Panc1 (cell line): ENCODE results near the gene NANOS2.
A peak's percentile ranks its signal among the peaks of the same experiment; 100 is the strongest.

Source experiments
- POLR2AphosphoS5 ChIP-seq: IDR thresholded peaks from 2 replicates; pipeline ENCODE4 v1.6.1; 2012; ENCODE audit warnings: mild to moderate bottlenecking, low read depth, low read length, moderate library complexity
- SIN3A ChIP-seq: IDR thresholded peaks from 2 replicates; pipeline ENCODE4 v1.6.1; 2012; ENCODE audit warnings: low read depth, mild to moderate bottlenecking, low read length, moderate library complexity, borderline replicate concordance; ENCODE audit not compliant: insufficient read depth
- TCF7L2 ChIP-seq: IDR thresholded peaks from 2 replicates; pipeline ENCODE4 v1.6.1; 2011; ENCODE audit warnings: mild to moderate bottlenecking, low read depth, low read length, inconsistent platforms
- TF ChIP-seq, protein P1 (sequence below): fragments of 450-650 bp; IDR thresholded peaks from 2 replicates; pipeline ENCODE4 v1.5.1; 2017; ENCODE audit warnings: mild to moderate bottlenecking
- TF ChIP-seq, protein P2 (sequence below), 2 experiments: IDR thresholded peaks; 2 replicates each; pipeline ENCODE4 v1.6.1; 2011 to 2012; ENCODE audit warnings: low read depth in 2 of 2, control low read depth in 1 of 2, low read length in 1 of 2, mild to moderate bottlenecking in 1 of 2, moderate library complexity in 1 of 2; ENCODE audit not compliant: insufficient read depth in 1 of 2

DNA sequence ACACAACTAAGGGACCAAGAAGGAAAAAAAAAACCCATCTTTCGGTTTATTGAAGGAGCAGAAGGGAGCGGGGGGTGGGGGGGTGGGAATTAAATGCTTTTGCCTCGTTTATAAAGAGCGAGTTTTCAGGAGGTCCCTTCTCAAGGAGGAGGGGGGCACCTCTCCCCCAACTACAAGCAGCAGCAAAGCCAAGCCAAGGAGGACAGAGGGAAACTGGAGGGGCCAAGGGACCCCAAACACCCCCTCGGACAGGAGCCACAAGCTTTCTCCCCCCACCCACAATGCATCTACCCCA, 31.0 kb downstream of the NANOS2 start:
- TF ChIP-seq POLR2AphosphoS5 (no peak), SIN3A (no peak), TCF7L2 (no peak)
- TF ChIP-seq, protein P1, sequence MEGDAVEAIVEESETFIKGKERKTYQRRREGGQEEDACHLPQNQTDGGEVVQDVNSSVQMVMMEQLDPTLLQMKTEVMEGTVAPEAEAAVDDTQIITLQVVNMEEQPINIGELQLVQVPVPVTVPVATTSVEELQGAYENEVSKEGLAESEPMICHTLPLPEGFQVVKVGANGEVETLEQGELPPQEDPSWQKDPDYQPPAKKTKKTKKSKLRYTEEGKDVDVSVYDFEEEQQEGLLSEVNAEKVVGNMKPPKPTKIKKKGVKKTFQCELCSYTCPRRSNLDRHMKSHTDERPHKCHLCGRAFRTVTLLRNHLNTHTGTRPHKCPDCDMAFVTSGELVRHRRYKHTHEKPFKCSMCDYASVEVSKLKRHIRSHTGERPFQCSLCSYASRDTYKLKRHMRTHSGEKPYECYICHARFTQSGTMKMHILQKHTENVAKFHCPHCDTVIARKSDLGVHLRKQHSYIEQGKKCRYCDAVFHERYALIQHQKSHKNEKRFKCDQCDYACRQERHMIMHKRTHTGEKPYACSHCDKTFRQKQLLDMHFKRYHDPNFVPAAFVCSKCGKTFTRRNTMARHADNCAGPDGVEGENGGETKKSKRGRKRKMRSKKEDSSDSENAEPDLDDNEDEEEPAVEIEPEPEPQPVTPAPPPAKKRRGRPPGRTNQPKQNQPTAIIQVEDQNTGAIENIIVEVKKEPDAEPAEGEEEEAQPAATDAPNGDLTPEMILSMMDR = peak; percentile 4
- TF ChIP-seq, protein P2, sequence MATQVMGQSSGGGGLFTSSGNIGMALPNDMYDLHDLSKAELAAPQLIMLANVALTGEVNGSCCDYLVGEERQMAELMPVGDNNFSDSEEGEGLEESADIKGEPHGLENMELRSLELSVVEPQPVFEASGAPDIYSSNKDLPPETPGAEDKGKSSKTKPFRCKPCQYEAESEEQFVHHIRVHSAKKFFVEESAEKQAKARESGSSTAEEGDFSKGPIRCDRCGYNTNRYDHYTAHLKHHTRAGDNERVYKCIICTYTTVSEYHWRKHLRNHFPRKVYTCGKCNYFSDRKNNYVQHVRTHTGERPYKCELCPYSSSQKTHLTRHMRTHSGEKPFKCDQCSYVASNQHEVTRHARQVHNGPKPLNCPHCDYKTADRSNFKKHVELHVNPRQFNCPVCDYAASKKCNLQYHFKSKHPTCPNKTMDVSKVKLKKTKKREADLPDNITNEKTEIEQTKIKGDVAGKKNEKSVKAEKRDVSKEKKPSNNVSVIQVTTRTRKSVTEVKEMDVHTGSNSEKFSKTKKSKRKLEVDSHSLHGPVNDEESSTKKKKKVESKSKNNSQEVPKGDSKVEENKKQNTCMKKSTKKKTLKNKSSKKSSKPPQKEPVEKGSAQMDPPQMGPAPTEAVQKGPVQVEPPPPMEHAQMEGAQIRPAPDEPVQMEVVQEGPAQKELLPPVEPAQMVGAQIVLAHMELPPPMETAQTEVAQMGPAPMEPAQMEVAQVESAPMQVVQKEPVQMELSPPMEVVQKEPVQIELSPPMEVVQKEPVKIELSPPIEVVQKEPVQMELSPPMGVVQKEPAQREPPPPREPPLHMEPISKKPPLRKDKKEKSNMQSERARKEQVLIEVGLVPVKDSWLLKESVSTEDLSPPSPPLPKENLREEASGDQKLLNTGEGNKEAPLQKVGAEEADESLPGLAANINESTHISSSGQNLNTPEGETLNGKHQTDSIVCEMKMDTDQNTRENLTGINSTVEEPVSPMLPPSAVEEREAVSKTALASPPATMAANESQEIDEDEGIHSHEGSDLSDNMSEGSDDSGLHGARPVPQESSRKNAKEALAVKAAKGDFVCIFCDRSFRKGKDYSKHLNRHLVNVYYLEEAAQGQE (IDR thresholded peaks at IDR 0.05; ENCODE audit: insufficient read depth in 1 of 2, low read depth in 2 of 2, low read length in 1 of 2) = no peak
